Keratinocyte (primary cell): Measurements from ENCODE around the gene TAF11L4.

Source experiments
- EZH2 ChIP-seq: IDR thresholded peaks from one replicate; pipeline ENCODE4 v1.6.1; 2012; ENCODE audit warnings: inconsistent platforms, mild to moderate bottlenecking, low read length, moderate library complexity
- TF ChIP-seq, protein P1 (sequence below), 3 experiments: IDR thresholded peaks in 1 of 3; conservative IDR thresholded peaks in 1 of 3; optimal IDR thresholded peaks in 1 of 3; 2 replicates in 2 of 3; 3 replicates in 1 of 3; pipeline versions ENCODE3 to v1.5.1; 2011; ENCODE audit warnings: low read length in 3 of 3, mild to moderate bottlenecking in 3 of 3, moderate library complexity in 2 of 3, control low read depth in 1 of 3, inconsistent platforms in 1 of 3; ENCODE audit not compliant: insufficient read depth in 2 of 3; ENCODE audit errors: extremely low read depth in 1 of 3

DNA sequence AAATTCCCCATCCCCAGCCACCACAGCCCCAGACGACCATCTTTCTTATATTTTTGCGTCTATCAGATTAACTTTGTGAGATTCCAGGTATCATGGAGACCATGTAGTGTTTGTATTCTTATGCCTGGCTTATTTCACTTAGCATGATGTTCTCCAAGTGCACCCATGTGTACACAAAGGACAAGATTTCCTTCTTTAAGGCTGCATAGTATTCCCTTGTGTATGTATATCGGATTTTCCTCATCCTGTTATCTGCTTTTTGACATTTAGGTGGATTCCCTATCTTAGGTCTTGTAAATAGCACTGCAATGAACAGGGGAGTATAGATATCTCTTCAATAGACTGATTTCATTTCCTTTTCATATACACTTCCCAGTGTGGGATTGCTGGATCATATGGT is 28.8 kb upstream of the TAF11L4 start:
- no peak for TF ChIP-seq EZH2
- TF ChIP-seq, protein P1, sequence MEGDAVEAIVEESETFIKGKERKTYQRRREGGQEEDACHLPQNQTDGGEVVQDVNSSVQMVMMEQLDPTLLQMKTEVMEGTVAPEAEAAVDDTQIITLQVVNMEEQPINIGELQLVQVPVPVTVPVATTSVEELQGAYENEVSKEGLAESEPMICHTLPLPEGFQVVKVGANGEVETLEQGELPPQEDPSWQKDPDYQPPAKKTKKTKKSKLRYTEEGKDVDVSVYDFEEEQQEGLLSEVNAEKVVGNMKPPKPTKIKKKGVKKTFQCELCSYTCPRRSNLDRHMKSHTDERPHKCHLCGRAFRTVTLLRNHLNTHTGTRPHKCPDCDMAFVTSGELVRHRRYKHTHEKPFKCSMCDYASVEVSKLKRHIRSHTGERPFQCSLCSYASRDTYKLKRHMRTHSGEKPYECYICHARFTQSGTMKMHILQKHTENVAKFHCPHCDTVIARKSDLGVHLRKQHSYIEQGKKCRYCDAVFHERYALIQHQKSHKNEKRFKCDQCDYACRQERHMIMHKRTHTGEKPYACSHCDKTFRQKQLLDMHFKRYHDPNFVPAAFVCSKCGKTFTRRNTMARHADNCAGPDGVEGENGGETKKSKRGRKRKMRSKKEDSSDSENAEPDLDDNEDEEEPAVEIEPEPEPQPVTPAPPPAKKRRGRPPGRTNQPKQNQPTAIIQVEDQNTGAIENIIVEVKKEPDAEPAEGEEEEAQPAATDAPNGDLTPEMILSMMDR (optimal IDR thresholded peaks at IDR 0.05 in 1 of 3, IDR thresholded peaks at IDR 0.05 in 1 of 3, conservative IDR thresholded peaks at IDR 0.05 in 1 of 3; ENCODE audit: extremely low read depth in 1 of 3, insufficient read depth in 2 of 3, low read length in 3 of 3): no peak
